Common myeloid progenitor, CD34-positive (primary cell): Measurements from ENCODE around the gene PCDHA11.
"Not testable (repeated sequence)": the region's sequence is repeated elsewhere in the genome, so short reads cannot be mapped to it uniquely, and the experiment has no call there.

Experiments
- CTCF ChIA-PET: fragments of 350-600 bp; sonication (Branson Sonifier 250); formaldehyde crosslinking; loops from one replicate; lab custom pipeline; 2021; ENCODE audit warnings: antibody characterized with exemption; lab: Charles Lee
- POLR2A ChIA-PET: fragments of 350-600 bp; sonication (Branson Sonifier 250); formaldehyde crosslinking; loops from one replicate; lab custom pipeline; 2021; ENCODE audit warnings: antibody characterized with exemption; lab: Charles Lee
- DNase-seq, 3 donors: peaks; one replicate each; pipeline versions ENCODE4 v3.0.0 to v3.0.0-alpha.2; 2013
- H3K27ac ChIP-seq, 2 experiments: 1 replicate in 1 of 2; 2 replicates in 1 of 2; pipeline ENCODE4 v1.7.0; 2013; ENCODE audit warnings: inconsistent platforms in 2 of 2, low read length in 2 of 2, mild to moderate bottlenecking in 2 of 2, low read depth in 1 of 2, moderate library complexity in 1 of 2; ENCODE audit not compliant: severe bottlenecking in 2 of 2, insufficient read depth in 1 of 2, poor library complexity in 1 of 2
- H3K27me3 ChIP-seq, 5 experiments: replicated peaks in 2 of 5; 1 replicate in 3 of 5; 2 replicates in 2 of 5; pipeline versions ENCODE4 v1.6.1 to v1.7.0; 2013; ENCODE audit warnings: low read length in 4 of 5, mild to moderate bottlenecking in 2 of 5, moderate library complexity in 2 of 5, inconsistent platforms in 1 of 5; ENCODE audit not compliant: insufficient read depth in 5 of 5, control insufficient read depth in 4 of 5
- H3K36me3 ChIP-seq, 4 experiments: 1 replicate in 2 of 4; 2 replicates in 2 of 4; pipeline versions ENCODE4 v1.6.1 to v1.7.0; 2013; ENCODE audit warnings: low read length in 3 of 4, control low read depth in 1 of 4, mild to moderate bottlenecking in 1 of 4; ENCODE audit not compliant: control insufficient read depth in 4 of 4, insufficient read depth in 4 of 4
- H3K4me1 ChIP-seq, 4 experiments: 1 replicate in 3 of 4; 2 replicates in 1 of 4; pipeline versions ENCODE4 v1.6.1 to v1.7.1; 2013; ENCODE audit warnings: low read length in 3 of 4, mild to moderate bottlenecking in 3 of 4, control low read depth in 1 of 4, inconsistent platforms in 1 of 4, moderate library complexity in 1 of 4; ENCODE audit not compliant: control insufficient read depth in 4 of 4, insufficient read depth in 4 of 4; ENCODE audit errors: control extremely low read depth in 1 of 4
- H3K4me3 ChIP-seq, 7 experiments: 1 replicate in 4 of 7; 2 replicates in 3 of 7; pipeline versions ENCODE4 v1.5.1 to v1.7.0; 2013; ENCODE audit warnings: mild to moderate bottlenecking in 7 of 7, low read length in 6 of 7, moderate library complexity in 6 of 7, inconsistent platforms in 2 of 7, low read depth in 2 of 7, control low read depth in 1 of 7; ENCODE audit not compliant: insufficient read depth in 4 of 7, control insufficient read depth in 1 of 7; ENCODE audit errors: extremely low read depth in 1 of 7
- H3K9me3 ChIP-seq, 5 experiments: 1 replicate in 4 of 5; 2 replicates in 1 of 5; pipeline versions ENCODE4 v1.6.1 to v1.7.1; 2013; ENCODE audit warnings: low read length in 4 of 5, mild to moderate bottlenecking in 2 of 5, inconsistent platforms in 1 of 5, low read depth in 1 of 5, moderate library complexity in 1 of 5; ENCODE audit not compliant: control insufficient read depth in 4 of 5, insufficient read depth in 2 of 5; ENCODE audit errors: control extremely low read depth in 1 of 5
- WGBS: methylation state at CpG from one replicate; pipeline ENCODE4 v1.1.5; 2013; ENCODE audit not compliant: insufficient coverage; 5-methylcytosine and 5-hydroxymethylcytosine counted together

The PCDHA11 gene

GRCh38 chr5:140827704-140828361, 40.9 kb upstream of the PCDHA11 start, which contains the start of gene PCDHA6:
Gene PCDHA6, plus strand, starts transcription at chr5:140827960. Its CDS starts 132 bp downstream, at chr5:140828092.
- Histone ChIP-seq H3K27me3 (peaks cover 0 to 23% (median 8%) of the 10 kb centered on the region in 5 experiments), H3K4me3 (no peak within 1 kb of the TSS), H3K4me1 (no peaks in the 10 kb centered on the region), H3K36me3 (no peaks in the 10 kb centered on the region), H3K27ac (no peak within 1 kb of the TSS), H3K9me3 (peaks cover 8 to 48% (median 28%) of the 10 kb centered on the region in 5 experiments)
- ChIA-PET CTCF (no interaction called here), POLR2A (no interaction called here)
- DNase-seq: peak in 1 of 3 donors; percentile 4
- WGBS: 23% methylated on average over 14 of the region's 27 CpGs

GRCh38 chr5:140828362-140828737, 40.4 kb upstream of the PCDHA11 start:
- Histone ChIP-seq H3K4me1 (no peaks in the 10 kb centered on the region), H3K4me3 (no peak overlapping the region), H3K36me3 (no peaks in the 10 kb centered on the region), H3K9me3 (peaks cover 9 to 44% (median 24%) of the 10 kb centered on the region in 5 experiments), H3K27me3 (peaks cover 0 to 25% (median 8%) of the 10 kb centered on the region in 5 experiments), H3K27ac (no peak overlapping the region)
- DNase-seq: no peak
- POLR2A ChIA-PET: no interaction called here
- CTCF ChIA-PET: no interaction called here
- WGBS: 17% methylated on average over 6 of the region's 18 CpGs

GRCh38 chr5:140829511-140830501, 39.0 kb upstream of the PCDHA11 start:
- Histone ChIP-seq H3K9me3 (peaks cover 9 to 46% (median 20%) of the 10 kb centered on the region in 5 experiments), H3K27me3 (peaks cover 0 to 32% (median 9%) of the 10 kb centered on the region in 5 experiments)
- H3K4me1 ChIP-seq, CTCF ChIA-PET, DNase-seq, H3K27ac ChIP-seq, POLR2A ChIA-PET, H3K4me3 ChIP-seq, H3K36me3 ChIP-seq: not testable (repeated sequence)
- WGBS: 44% methylated on average over 92 of the region's 106 CpGs

GRCh38 chr5:140833993-140834392, 34.8 kb upstream of the PCDHA11 start, which contains the start of gene PCDHA7:
Gene PCDHA7, plus strand, starts transcription at chr5:140834269. Its CDS starts 115 bp downstream, at chr5:140834384.
- Histone ChIP-seq H3K27ac (no peak within 1 kb of the TSS), H3K27me3 (peaks cover 0 to 29% (median 12%) of the 10 kb centered on the region in 5 experiments), H3K36me3 (no peaks in the 10 kb centered on the region), H3K4me1 (no peaks in the 10 kb centered on the region), H3K9me3 (peaks cover 5 to 43% (median 28%) of the 10 kb centered on the region in 5 experiments), H3K4me3 (peak within 1 kb of the TSS in 1 of 7 experiments; percentile 5)
- WGBS: 21% methylated on average over 4 of the region's 8 CpGs
- DNase-seq: peak in 2 of 3 donors; percentile 3 to 13
- POLR2A ChIA-PET: no interaction called here
- CTCF ChIA-PET: no interaction called here

- CTCF ChIA-PET, H3K27ac ChIP-seq, H3K36me3 ChIP-seq, POLR2A ChIA-PET, DNase-seq, H3K4me1 ChIP-seq: not testable (repeated sequence)
- peaks cover 0 to 28% (median 12%) of the 10 kb centered on the region in 5 experiments for H3K27me3 ChIP-seq
- H3K9me3 ChIP-seq: peaks cover 5 to 40% (median 25%) of the 10 kb centered on the region in 5 experiments
- WGBS: 20% methylated on average over 14 of the region's 38 CpGs
- H3K4me3 ChIP-seq: peak overlapping the region in 1 of 7 experiments; percentile 5
These were observed 34.2 kb upstream of the PCDHA11 start for GRCh38 chr5:140834439-140835008.

GRCh38 chr5:140835622-140836510, 32.9 kb upstream of the PCDHA11 start:
- peaks cover 0 to 21% (median 12%) of the 10 kb centered on the region in 5 experiments for H3K27me3 ChIP-seq
- H3K9me3 ChIP-seq: peaks cover 8 to 31% (median 17%) of the 10 kb centered on the region in 5 experiments
- ChIA-PET CTCF (no interaction called here), POLR2A (no interaction called here)
- no peak overlapping the region for H3K27ac ChIP-seq
- H3K4me1 ChIP-seq: no peaks in the 10 kb centered on the region
- H3K4me3 ChIP-seq: no peak overlapping the region
- WGBS: 41% methylated on average over 103 of the region's 103 CpGs
- H3K36me3 ChIP-seq: no peaks in the 10 kb centered on the region
- no peak for DNase-seq
